HepG2 (cell line): ENCODE measurements around the gene TAF13. TPM values are rescaled to one million over a fixed set of nuclear protein-coding genes. Genes with fewer than 3 reads are reported as not detected.

Source experiments
- ATAD3A ChIP-seq: sonication (generic); formaldehyde crosslinking; IDR thresholded peaks from 2 replicates; pipeline ENCODE4 v1.4.0; 2020; ENCODE audit warnings: missing genetic modification reagents
- CHCHD3 ChIP-seq: sonication (generic); formaldehyde crosslinking; IDR thresholded peaks from 2 replicates; pipeline ENCODE4 v1.8.0; 2022; ENCODE audit warnings: mild to moderate bottlenecking, missing genetic modification reagents, moderate library complexity
- GLI4 ChIP-seq: sonication (generic); formaldehyde crosslinking; IDR thresholded peaks from 2 replicates; pipeline ENCODE4 v1.5.1; 2020; ENCODE audit warnings: missing genetic modification reagents, mild to moderate bottlenecking, moderate library complexity, borderline replicate concordance
- NAIF1 ChIP-seq: sonication (generic); formaldehyde crosslinking; IDR thresholded peaks from 2 replicates; pipeline ENCODE4 v1.5.0; 2020; ENCODE audit warnings: mild to moderate bottlenecking, missing genetic modification reagents, borderline replicate concordance
- ZBTB21 ChIP-seq: sonication (generic); formaldehyde crosslinking; IDR thresholded peaks from 2 replicates; pipeline ENCODE4 v1.4.0; 2020; ENCODE audit warnings: missing genetic modification reagents
- ZFAT ChIP-seq: sonication (generic); formaldehyde crosslinking; conservative IDR thresholded peaks from 2 replicates; pipeline ENCODE4 v1.8.1; 2023; ENCODE audit warnings: missing genetic modification reagents, inconsistent platforms
- ZNF275 ChIP-seq: sonication (generic); formaldehyde crosslinking; IDR thresholded peaks from 2 replicates; pipeline ENCODE4 v1.8.0; 2022; ENCODE audit warnings: missing genetic modification reagents, mild to moderate bottlenecking, inconsistent platforms, borderline replicate concordance
- ZNF282 ChIP-seq: fragments of 450-650 bp; IDR thresholded peaks from 2 replicates; pipeline ENCODE4 v1.6.1; 2018; ENCODE audit not compliant: partially characterized antibody
- ZNF383 ChIP-seq: sonication (generic); formaldehyde crosslinking; IDR thresholded peaks from 2 replicates; pipeline ENCODE4 v1.4.0; 2020; ENCODE audit warnings: missing genetic modification reagents, mild to moderate bottlenecking, borderline replicate concordance
- ZNF687 ChIP-seq: sonication (generic); formaldehyde crosslinking; IDR thresholded peaks from 2 replicates; pipeline ENCODE4 v1.5.1; 2020; ENCODE audit warnings: mild to moderate bottlenecking, missing genetic modification reagents, moderate library complexity
- ZNF747 ChIP-seq: sonication (generic); formaldehyde crosslinking; IDR thresholded peaks from 2 replicates; pipeline ENCODE4 v1.8.1; 2023; ENCODE audit warnings: missing genetic modification reagents, mild to moderate bottlenecking, borderline replicate concordance
- ZSCAN5A ChIP-seq: sonication (generic); formaldehyde crosslinking; IDR thresholded peaks from 2 replicates; pipeline ENCODE4 v1.8.0; 2022; ENCODE audit warnings: mild to moderate bottlenecking, missing genetic modification reagents, borderline replicate concordance
- polyA plus RNA-seq, 8 experiments: library from polyadenylated mRNA; depleted of rRNA in 3 of 8; stranded (reverse) in 7 of 8; unstranded in 1 of 8; fragments of >200 nt; fragmentation: Illumina TruSeq in 4 of 8; extraction: Trizol in 4 of 8; gene quantifications; 2 replicates each; pipeline versions ENCODE4 v1.2.1 to v1.2.3, GENCODE V29; 2011 to 2016; ENCODE audit warnings: low read depth in 4 of 8, missing spikeins in 1 of 8, mixed read lengths in 1 of 8; ENCODE audit not compliant: insufficient read depth in 1 of 8
- total RNA-seq, 5 experiments: library from RNA; depleted of rRNA; stranded (reverse); fragments of >200 nt; fragmentation: Illumina TruSeq; extraction: Trizol; gene quantifications; 2 replicates each; pipeline ENCODE4 v1.2.3, GENCODE V29; 2016; ENCODE audit warnings: low read depth in 1 of 5
- TF ChIP-seq, protein P1 (sequence below): sonication (generic); formaldehyde crosslinking; IDR thresholded peaks from 2 replicates; pipeline ENCODE4 v1.5.0; 2020; ENCODE audit warnings: missing genetic modification reagents, mild to moderate bottlenecking, borderline replicate concordance
- TF ChIP-seq, protein P2 (sequence below): sonication (generic); formaldehyde crosslinking; IDR thresholded peaks from 2 replicates; pipeline ENCODE4 v1.4.0; 2020; ENCODE audit warnings: missing genetic modification reagents

Gene TAF13
- total and polyA plus RNA-seq, 2 of the 13 experiments (the other 11 are each of a cell fraction or from before 2014, with no cell fraction given), result 11.5 to 36.3 TPM

GRCh38 chr1:109090196-109091077 is 14.6 kb upstream of the TAF13 start, which contains the start of gene TMEM167B (continued):
- TF ChIP-seq ZNF275 (CRISPR knock-in tag) (peak; percentile 87; the same call in 1 of the 2 replicates), ZNF687 (CRISPR knock-in tag) (peak; percentile 90), NAIF1 (peak; percentile 98), ZNF383 (CRISPR knock-in tag) (no peak), ZNF282 (no peak), CHCHD3 (CRISPR knock-in tag) (no peak; the same call in 1 of the 2 replicates), ATAD3A (CRISPR knock-in tag) (no peak), ZBTB21 (CRISPR knock-in tag) (peak; percentile 50; the same call in 1 of the 2 replicates), ZNF747 (CRISPR knock-in tag) (no peak), GLI4 (CRISPR knock-in tag) (peak; percentile 51; the same call in 1 of the 2 replicates), ZFAT (0 out of 2 replicates have a peak, but pooled peaks have one; percentile 15), ZSCAN5A (CRISPR knock-in tag) (peak; percentile 55; the same call in 1 of the 2 replicates)
- TF ChIP-seq, protein P1, sequence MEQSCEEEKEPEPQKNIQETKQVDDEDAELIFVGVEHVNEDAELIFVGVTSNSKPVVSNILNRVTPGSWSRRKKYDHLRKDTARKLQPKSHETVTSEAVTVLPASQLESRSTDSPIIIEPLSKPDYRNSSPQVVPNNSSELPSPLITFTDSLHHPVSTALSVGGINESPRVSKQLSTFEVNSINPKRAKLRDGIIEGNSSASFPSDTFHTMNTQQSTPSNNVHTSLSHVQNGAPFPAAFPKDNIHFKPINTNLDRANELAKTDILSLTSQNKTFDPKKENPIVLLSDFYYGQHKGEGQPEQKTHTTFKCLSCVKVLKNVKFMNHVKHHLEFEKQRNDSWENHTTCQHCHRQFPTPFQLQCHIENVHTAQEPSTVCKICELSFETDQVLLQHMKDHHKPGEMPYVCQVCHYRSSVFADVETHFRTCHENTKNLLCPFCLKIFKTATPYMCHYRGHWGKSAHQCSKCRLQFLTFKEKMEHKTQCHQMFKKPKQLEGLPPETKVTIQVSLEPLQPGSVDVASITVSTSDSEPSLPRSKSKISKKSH (CRISPR knock-in tag), result peak; percentile 86
- TF ChIP-seq, protein P2, sequence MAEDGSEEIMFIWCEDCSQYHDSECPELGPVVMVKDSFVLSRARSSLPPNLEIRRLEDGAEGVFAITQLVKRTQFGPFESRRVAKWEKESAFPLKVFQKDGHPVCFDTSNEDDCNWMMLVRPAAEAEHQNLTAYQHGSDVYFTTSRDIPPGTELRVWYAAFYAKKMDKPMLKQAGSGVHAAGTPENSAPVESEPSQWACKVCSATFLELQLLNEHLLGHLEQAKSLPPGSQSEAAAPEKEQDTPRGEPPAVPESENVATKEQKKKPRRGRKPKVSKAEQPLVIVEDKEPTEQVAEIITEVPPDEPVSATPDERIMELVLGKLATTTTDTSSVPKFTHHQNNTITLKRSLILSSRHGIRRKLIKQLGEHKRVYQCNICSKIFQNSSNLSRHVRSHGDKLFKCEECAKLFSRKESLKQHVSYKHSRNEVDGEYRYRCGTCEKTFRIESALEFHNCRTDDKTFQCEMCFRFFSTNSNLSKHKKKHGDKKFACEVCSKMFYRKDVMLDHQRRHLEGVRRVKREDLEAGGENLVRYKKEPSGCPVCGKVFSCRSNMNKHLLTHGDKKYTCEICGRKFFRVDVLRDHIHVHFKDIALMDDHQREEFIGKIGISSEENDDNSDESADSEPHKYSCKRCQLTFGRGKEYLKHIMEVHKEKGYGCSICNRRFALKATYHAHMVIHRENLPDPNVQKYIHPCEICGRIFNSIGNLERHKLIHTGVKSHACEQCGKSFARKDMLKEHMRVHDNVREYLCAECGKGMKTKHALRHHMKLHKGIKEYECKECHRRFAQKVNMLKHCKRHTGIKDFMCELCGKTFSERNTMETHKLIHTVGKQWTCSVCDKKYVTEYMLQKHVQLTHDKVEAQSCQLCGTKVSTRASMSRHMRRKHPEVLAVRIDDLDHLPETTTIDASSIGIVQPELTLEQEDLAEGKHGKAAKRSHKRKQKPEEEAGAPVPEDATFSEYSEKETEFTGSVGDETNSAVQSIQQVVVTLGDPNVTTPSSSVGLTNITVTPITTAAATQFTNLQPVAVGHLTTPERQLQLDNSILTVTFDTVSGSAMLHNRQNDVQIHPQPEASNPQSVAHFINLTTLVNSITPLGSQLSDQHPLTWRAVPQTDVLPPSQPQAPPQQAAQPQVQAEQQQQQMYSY (CRISPR knock-in tag), result no peak; the same call in 1 of the 2 replicates
